NCI-H1105 (cell line): ENCODE measurements around the gene NEURL3.
"Not testable (repeated sequence)": the region's sequence is repeated elsewhere in the genome, so short reads cannot be mapped to it uniquely, and the experiment has no call there.

ENCODE experiments used
- DNase-seq: peaks from one replicate; lab custom pipeline; 2025; lab: John Stamatoyannopoulos, UW

The NEURL3 gene

GRCh38 chr2:96485350-96485749 lies 19.8 kb downstream of the NEURL3 start:
- DNase-seq, result no peak

GRCh38 chr2:96484091-96484490 lies 21.1 kb downstream of the NEURL3 start:
- DNase-seq, result no peak

- DNase-seq, result no peak
Observed at GRCh38 chr2:96477458-96477857, 27.7 kb downstream of the NEURL3 start.

DNA sequence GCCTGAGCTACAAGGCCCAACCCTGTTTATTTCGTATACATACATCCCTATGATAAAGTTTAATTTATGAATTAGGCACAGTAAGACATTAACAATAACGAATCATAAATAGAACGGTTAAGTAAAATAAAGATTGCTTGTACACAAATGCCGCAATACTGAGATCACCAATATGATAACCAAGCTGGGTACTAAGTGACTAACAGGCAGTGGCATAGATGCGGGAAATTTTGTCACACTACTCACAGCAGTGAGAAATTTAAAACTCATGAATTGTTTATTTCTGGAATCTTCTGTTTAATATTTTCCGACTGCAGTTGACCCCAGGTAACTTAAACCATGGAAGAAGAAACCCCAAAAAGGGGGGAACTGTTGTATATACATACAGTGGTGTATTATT lies 33.4 kb downstream of the NEURL3 start:
- DNase-seq, result no peak

DNA sequence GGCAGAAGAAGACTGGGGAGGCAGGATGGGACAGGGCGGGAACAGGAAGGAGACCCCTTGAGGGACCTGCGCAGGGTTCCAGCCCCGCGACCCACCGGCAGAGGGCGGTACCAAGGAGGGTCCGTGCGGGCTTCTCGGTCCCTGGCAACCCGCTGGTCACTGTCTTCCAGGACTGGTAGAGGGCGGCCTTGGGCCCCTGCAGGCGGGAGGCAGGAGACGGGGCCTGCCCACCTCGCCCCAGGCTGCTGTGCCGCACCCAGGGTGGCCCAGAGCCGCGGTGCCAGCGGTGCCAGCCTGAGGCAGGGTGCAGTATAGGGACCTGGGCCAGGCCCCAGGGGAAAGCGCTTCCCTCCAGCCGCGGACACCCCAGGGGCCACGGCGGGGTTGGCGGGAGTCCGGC lies 34.5 kb downstream of the NEURL3 start:
- DNase-seq, result no peak

- DNase-seq, result no peak
Observed at GRCh38 chr2:96470109-96470508, 35.0 kb downstream of the NEURL3 start.

DNA sequence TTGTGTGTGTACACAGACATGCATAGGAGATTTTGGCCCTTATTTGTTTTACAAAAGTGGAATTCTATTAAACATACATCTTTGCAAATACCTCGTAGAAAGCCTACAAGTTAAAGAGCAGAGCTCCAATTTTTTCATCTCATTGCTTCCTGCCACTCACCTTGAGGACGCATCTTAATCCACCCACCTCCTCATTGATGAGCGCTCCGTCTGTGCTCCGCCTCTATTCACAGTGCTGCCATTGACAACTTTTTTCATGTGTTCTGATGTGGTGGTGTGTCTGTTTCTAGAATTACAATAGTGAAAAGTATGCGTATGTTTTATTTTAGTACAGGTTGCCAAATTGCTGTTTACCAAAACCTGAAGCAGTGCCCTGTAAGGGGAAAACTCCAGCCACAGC lies 36.3 kb downstream of the NEURL3 start:
- no peak for DNase-seq

DNA sequence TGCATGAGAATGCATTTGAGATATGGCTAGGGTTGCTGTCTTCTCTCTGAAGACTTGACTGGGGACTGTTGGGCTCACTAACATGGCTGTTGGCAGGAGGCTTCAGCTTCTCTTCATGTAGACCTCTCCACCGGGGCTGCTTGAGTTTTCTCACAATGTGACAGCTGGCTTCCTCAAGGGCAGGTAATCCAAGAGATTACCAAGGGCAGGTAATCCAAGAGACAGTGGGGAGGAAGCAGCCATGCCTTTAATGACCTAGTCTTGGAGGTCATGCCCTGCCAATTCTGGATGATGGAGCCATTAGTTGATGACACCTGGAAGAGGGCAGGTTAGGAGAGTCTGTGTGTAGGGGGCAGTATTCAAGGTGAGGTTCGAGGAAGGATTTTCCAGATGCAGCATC lies 40.5 kb downstream of the NEURL3 start:
- no peak for DNase-seq

DNA sequence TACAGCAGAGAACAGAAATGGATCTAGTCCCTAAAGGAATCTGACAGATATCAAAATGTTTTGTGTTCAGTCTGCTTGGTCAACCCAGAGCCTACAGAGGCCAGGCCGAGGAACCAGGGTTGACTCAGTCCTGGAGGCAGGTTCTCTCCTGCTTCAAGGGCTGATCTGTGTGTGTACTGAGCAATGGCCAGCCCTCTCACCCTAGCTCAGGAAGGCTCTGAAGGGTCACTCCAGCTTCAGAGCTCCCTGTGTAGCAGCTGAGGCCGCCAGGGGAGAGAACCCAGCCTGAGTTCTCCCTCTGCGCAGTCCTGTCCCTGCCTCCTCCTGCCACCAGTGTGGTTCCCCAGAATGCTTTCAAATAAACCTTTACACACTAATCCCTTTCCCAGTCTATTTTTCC lies 41.1 kb downstream of the NEURL3 start:
- DNase-seq, result no peak

DNA sequence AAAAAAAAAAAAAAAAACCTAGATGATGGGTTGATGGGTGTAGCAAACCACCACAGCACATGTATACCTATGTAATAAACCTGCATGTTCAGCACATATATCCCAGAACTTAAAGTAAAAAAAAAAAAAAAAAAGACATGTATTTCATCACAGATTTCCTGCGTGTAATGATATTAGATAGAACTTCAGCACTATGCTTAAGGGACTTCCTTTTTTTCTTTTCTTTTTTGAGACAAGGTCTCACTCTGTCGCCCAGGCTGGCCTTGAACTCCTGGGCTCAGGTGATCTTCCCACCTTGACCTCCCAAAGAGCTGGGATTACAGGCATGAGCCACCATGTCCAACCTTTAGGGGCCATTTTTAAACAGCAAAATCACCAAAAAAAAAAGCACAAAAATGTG lies 42.0 kb downstream of the NEURL3 start:
- no peak for DNase-seq

DNA sequence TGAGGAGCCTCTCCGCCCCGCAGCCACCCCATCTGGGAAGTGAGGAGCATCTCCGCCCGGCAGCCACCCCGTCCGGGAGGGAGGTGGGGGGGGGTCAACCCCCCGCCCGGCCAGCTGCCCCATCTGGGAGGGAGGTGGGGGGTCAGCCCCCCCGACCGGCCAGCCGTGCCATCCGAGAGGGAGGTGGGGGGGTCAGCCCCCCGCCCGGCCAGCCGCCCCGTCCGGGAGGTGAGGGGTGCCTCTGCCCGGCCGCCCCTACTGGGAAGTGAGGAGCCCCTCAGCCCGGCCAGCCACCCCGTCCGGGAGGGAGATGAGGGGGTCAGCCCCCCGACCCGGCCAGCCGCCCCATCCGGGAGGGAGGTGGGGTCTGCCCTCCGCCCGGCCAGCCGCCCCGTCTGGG lies 43.5 kb downstream of the NEURL3 start:
- DNase-seq, result not testable (repeated sequence)

- DNase-seq, result no peak
Observed at GRCh38 chr2:96452053-96452452, 53.1 kb downstream of the NEURL3 start.

- DNase-seq, result no peak
Observed at GRCh38 chr2:96449637-96450036, 55.5 kb downstream of the NEURL3 start.

- no peak for DNase-seq
Observed at GRCh38 chr2:96449174-96449573, 56.0 kb downstream of the NEURL3 start.

- no peak for DNase-seq
Observed at GRCh38 chr2:96447726-96448125, 57.4 kb downstream of the NEURL3 start.
